Endothelial cell of umbilical vein (primary cell): ENCODE results near the gene ALOX5. TPM values are rescaled to one million over a fixed set of nuclear protein-coding genes. Genes with fewer than 3 reads are reported as not detected.
"Not testable (repeated sequence)": the region's sequence is repeated elsewhere in the genome, so short reads cannot be mapped to it uniquely, and the experiment has no call there.

Experiments
- BruUV-seq: library from RNA; stranded (reverse); fragments of 400-500 nt; replicated peaks from 2 replicates; lab custom pipeline; 2021; lab: Mats Ljungman, UMichigan
- CTCF ChIA-PET: fragments of 300-600, 350-600 bp; sonication (Branson Sonifier 250); formaldehyde crosslinking; loops from one replicate; lab custom pipeline; 2021; ENCODE audit warnings: antibody characterized with exemption, inconsistent platforms; lab: Charles Lee
- POLR2A ChIA-PET: fragments of 300-600, 350-600 bp; sonication (Branson Sonifier 250); formaldehyde crosslinking; loops from one replicate; lab custom pipeline; 2021; ENCODE audit warnings: antibody characterized with exemption, inconsistent platforms; lab: Charles Lee
- DNase-seq: peaks from one replicate; pipeline ENCODE4 v3.0.0-alpha.2; 2011; ENCODE audit warnings: low read depth, low spot score
- FAIRE-seq: peaks from 2 replicates; lab custom pipeline; 2011; peaks lifted over from hg19 to GRCh38; lab: Jason Lieb, UNC
- H2AFZ ChIP-seq: 2 replicates; pipeline ENCODE4 v1.6.0; 2012; ENCODE audit warnings: low read depth, low read length, control low read depth, inconsistent platforms
- H3K27ac ChIP-seq: 2 replicates; pipeline ENCODE4 v1.5.1; 2011; ENCODE audit warnings: low read depth, mild to moderate bottlenecking, control low read depth, low read length, moderate library complexity; ENCODE audit not compliant: insufficient read depth
- H3K27me3 ChIP-seq, 2 experiments: 2 replicates each; pipeline versions ENCODE4 v1.6.0 to v1.6.1; 2011; ENCODE audit warnings: low read length in 2 of 2, mixed read lengths in 1 of 2; ENCODE audit not compliant: control insufficient read depth in 2 of 2, insufficient read depth in 2 of 2
- H3K36me3 ChIP-seq, 2 experiments: 2 replicates in 1 of 2; 3 replicates in 1 of 2; pipeline ENCODE4 v1.5.1; 2011; ENCODE audit warnings: low read length in 2 of 2, mild to moderate bottlenecking in 1 of 2, moderate library complexity in 1 of 2; ENCODE audit not compliant: control insufficient read depth in 2 of 2, insufficient read depth in 2 of 2; ENCODE audit errors: extremely low read depth in 1 of 2
- H3K4me1 ChIP-seq: 3 replicates; pipeline ENCODE4 v1.5.1; 2011; ENCODE audit warnings: mild to moderate bottlenecking, low read length; ENCODE audit not compliant: control insufficient read depth, insufficient read depth; ENCODE audit errors: extremely low read depth
- H3K4me2 ChIP-seq: 2 replicates; pipeline ENCODE4 v1.6.1; 2011; ENCODE audit warnings: low read length, control low read depth, mixed read lengths; ENCODE audit not compliant: insufficient read depth
- H3K4me3 ChIP-seq, 3 experiments: fragments of 200-600 bp in 1 of 3; sonication (generic), shearing (Covaris generic) in 1 of 3; replicated peaks in 1 of 3; 2 replicates each; pipeline ENCODE4 v1.5.1; 2011 to 2016; ENCODE audit warnings: control low read depth in 3 of 3, low read length in 3 of 3, mild to moderate bottlenecking in 2 of 3, inconsistent platforms in 1 of 3, low read depth in 1 of 3, moderate library complexity in 1 of 3; ENCODE audit not compliant: insufficient read depth in 1 of 3
- H3K79me2 ChIP-seq: 2 replicates; pipeline ENCODE4 v1.6.0; 2012; ENCODE audit warnings: low read length, inconsistent platforms; ENCODE audit not compliant: control insufficient read depth, insufficient read depth
- H3K9ac ChIP-seq: replicated peaks from 2 replicates; pipeline ENCODE3; 2011; ENCODE audit warnings: low read length, control low read depth; ENCODE audit not compliant: insufficient read depth; ENCODE audit errors: extremely low read depth
- H3K9me1 ChIP-seq: replicated peaks from 3 replicates; pipeline ENCODE4 v1.6.0; 2011; ENCODE audit warnings: mild to moderate bottlenecking, low read length; ENCODE audit not compliant: control insufficient read depth, insufficient read depth; ENCODE audit errors: extremely low read depth
- H3K9me3 ChIP-seq: replicated peaks from 2 replicates; pipeline ENCODE4 v1.5.1; 2012; ENCODE audit warnings: low read length, inconsistent platforms; ENCODE audit not compliant: control insufficient read depth, insufficient read depth
- H4K20me1 ChIP-seq: replicated peaks from 2 replicates; pipeline ENCODE3; 2011; ENCODE audit warnings: mild to moderate bottlenecking, low read length; ENCODE audit not compliant: control insufficient read depth, insufficient read depth; ENCODE audit errors: extremely low read depth
- EZH2 ChIP-seq: IDR thresholded peaks from 2 replicates; pipeline ENCODE4 v1.6.1; 2012; ENCODE audit warnings: borderline replicate concordance, low read depth, mild to moderate bottlenecking, moderate library complexity, low read length, inconsistent platforms; ENCODE audit not compliant: severe bottlenecking
- FOS ChIP-seq: IDR thresholded peaks from 2 replicates; pipeline ENCODE4 v1.6.1; 2011; ENCODE audit warnings: mild to moderate bottlenecking, low read length, moderate library complexity, borderline replicate concordance; ENCODE audit not compliant: insufficient read depth
- GATA2 ChIP-seq: IDR thresholded peaks from 2 replicates; pipeline ENCODE4 v1.7.0; 2011; ENCODE audit warnings: low read depth, mild to moderate bottlenecking, moderate library complexity, mixed read lengths, low read length; ENCODE audit not compliant: insufficient read length, insufficient read depth
- JUN ChIP-seq: IDR thresholded peaks from 2 replicates; pipeline ENCODE4 v1.6.1; 2011; ENCODE audit warnings: borderline replicate concordance, low read depth; ENCODE audit not compliant: insufficient read length, insufficient read depth
- MYC ChIP-seq: IDR thresholded peaks from one replicate; pipeline ENCODE4 v1.6.1; 2011; ENCODE audit warnings: mild to moderate bottlenecking, low read depth, low read length
- POLR2A ChIP-seq: IDR thresholded peaks from 2 replicates; pipeline ENCODE4 v1.6.1; 2012; ENCODE audit warnings: low read depth, mild to moderate bottlenecking, control low read depth, low read length
- POLR2AphosphoS5 ChIP-seq: IDR thresholded peaks from 2 replicates; pipeline ENCODE4 v1.6.1; 2012; ENCODE audit warnings: low read depth, mild to moderate bottlenecking, control low read depth, low read length, moderate library complexity; ENCODE audit not compliant: insufficient read depth
- dilution Hi-C: fragments of 300-500 bp; cut with MboI; formaldehyde crosslinking; loops from one replicate; pipeline ENCODE4 v1.15.0; 2019; ENCODE audit warnings: low sequenced_read_pairs; ENCODE audit not compliant: extremely low pct_ligation_motif_present
- intact Hi-C: fragments of 100-400 bp; cut with micrococcal nuclease; formaldehyde crosslinking; loops from one replicate; pipeline ENCODE4 v1.10.0; 2022
- polyA plus RNA-seq, 4 experiments: library from polyadenylated mRNA; depleted of rRNA in 3 of 4; stranded (reverse) in 3 of 4; unstranded in 1 of 4; fragments of >200 nt; gene quantifications; 2 replicates each; pipeline versions ENCODE4 v1.2.1 to v1.2.3, GENCODE V29; 2011 to 2012; ENCODE audit warnings: missing spikeins in 1 of 4
- total RNA-seq: library from RNA; stranded (reverse); gene quantifications from 2 replicates; pipeline ENCODE4 v1.2.3, GENCODE V29; 2021
- TF ChIP-seq, protein P1 (sequence below): IDR thresholded peaks from 2 replicates; pipeline ENCODE4 v1.6.1; 2011; ENCODE audit not compliant: insufficient read depth, insufficient read length
- TF ChIP-seq, protein P2 (sequence below), 2 donors: IDR thresholded peaks; 1 replicate in 1 of 2; 2 replicates in 1 of 2; pipeline ENCODE4 v1.5.1; 2011; ENCODE audit warnings: low read length in 2 of 2, mild to moderate bottlenecking in 2 of 2, moderate library complexity in 2 of 2, control low read depth in 1 of 2, inconsistent platforms in 1 of 2, low read depth in 1 of 2; ENCODE audit not compliant: insufficient read depth in 1 of 2; ENCODE audit errors: extremely low read depth in 1 of 2

ALOX5 gene
- total and polyA plus RNA-seq, 2 donors (not counting 3 experiments of a cell fraction or from before 2014, with no cell fraction given) = 0.04 TPM; not detected in 1

DNA sequence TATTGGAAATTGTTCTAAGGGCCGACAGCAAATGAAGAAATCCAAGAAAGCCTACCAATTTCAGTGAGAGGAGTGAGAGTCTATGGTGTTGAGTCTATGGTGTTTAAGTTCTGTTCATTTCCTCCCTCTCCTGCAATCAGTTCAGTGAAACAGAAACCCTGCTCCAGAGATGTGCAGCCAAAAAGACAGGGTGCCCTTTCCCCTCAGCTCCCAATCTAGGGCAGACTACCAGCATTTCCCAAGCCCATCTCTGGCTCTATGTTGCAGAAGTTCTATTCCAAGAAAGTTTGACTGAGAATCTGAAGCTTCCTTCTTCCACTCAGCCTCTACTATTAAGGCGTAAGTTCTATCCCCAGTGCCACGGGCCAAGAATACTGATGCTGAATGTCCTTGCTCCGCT lies 18.5 kb upstream of the ALOX5 start:
- Histone ChIP-seq H3K4me1 (no peaks in the 10 kb centered on the region), H3K79me2 (no peaks in the 10 kb centered on the region), H2AFZ (no peak overlapping the region), H3K27me3 (peaks cover 0 to 1% of the 10 kb centered on the region in 2 experiments), H3K27ac (no peak overlapping the region), H4K20me1 (no peaks in the 10 kb centered on the region), H3K4me2 (no peak overlapping the region), H3K4me3 (no peak overlapping the region), H3K9me3 (no peaks in the 10 kb centered on the region), H3K36me3 (no peaks in the 10 kb centered on the region), H3K9ac (no peak overlapping the region), H3K9me1 (no peaks in the 10 kb centered on the region)
- TF ChIP-seq MYC (no peak), JUN (no peak), POLR2AphosphoS5 (no peak), FOS (no peak), EZH2 (no peak), POLR2A (no peak), GATA2 (no peak)
- TF ChIP-seq, protein P1, sequence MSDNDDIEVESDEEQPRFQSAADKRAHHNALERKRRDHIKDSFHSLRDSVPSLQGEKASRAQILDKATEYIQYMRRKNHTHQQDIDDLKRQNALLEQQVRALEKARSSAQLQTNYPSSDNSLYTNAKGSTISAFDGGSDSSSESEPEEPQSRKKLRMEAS = no peak
- TF ChIP-seq, protein P2, sequence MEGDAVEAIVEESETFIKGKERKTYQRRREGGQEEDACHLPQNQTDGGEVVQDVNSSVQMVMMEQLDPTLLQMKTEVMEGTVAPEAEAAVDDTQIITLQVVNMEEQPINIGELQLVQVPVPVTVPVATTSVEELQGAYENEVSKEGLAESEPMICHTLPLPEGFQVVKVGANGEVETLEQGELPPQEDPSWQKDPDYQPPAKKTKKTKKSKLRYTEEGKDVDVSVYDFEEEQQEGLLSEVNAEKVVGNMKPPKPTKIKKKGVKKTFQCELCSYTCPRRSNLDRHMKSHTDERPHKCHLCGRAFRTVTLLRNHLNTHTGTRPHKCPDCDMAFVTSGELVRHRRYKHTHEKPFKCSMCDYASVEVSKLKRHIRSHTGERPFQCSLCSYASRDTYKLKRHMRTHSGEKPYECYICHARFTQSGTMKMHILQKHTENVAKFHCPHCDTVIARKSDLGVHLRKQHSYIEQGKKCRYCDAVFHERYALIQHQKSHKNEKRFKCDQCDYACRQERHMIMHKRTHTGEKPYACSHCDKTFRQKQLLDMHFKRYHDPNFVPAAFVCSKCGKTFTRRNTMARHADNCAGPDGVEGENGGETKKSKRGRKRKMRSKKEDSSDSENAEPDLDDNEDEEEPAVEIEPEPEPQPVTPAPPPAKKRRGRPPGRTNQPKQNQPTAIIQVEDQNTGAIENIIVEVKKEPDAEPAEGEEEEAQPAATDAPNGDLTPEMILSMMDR (IDR thresholded peaks at IDR 0.05; ENCODE audit: extremely low read depth in 1 of 2, insufficient read depth in 1 of 2, low read depth in 1 of 2, low read length in 2 of 2) = no peak
- no peak for FAIRE-seq
- CTCF ChIA-PET = no interaction called here
- no peak for DNase-seq
- POLR2A ChIA-PET = no interaction called here
- intact Hi-C loops = no loop called here
- dilution Hi-C loops = no loop called here
- no TSS peak for BruUV-seq

DNA sequence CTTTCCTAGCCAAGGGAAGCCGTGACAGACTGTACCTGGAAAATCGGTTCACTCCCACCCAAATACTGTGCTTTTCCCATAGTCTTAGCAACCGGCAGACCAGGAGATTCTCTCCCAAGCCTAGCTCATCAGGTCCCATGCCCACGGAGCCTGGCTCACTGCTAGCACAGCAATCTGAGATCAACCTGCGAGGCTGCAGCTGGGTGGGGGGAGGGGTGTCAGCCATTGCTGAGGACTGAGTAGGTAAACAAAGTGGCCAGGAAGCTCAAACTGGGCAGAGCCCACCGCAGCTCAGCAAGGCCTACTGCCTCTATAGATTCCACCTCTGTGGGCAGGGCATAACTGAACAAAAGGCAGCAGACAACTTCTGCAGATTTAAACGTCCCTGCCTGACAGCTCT lies 15.1 kb upstream of the ALOX5 start:
- H3K79me2 ChIP-seq, FAIRE-seq, H3K27me3 ChIP-seq, POLR2A ChIA-PET, BruUV-seq, H3K9me3 ChIP-seq, DNase-seq, H2AFZ ChIP-seq, H3K4me3 ChIP-seq, H4K20me1 ChIP-seq, H3K4me1 ChIP-seq, dilution Hi-C loops, H3K4me2 ChIP-seq, H3K36me3 ChIP-seq, H3K9ac ChIP-seq, H3K9me1 ChIP-seq, H3K27ac ChIP-seq, intact Hi-C loops, CTCF ChIA-PET: not testable (repeated sequence)
